Measurements from ENCODE around the gene VPS26B. TPM values are rescaled to one million over a fixed set of nuclear protein-coding genes. Genes with fewer than 3 reads are reported as not detected.

Gene VPS26B
- total RNA-seq, 1 experiment from 2014 or later = 33.1 TPM

GRCh38 chr11:134264966-134265764, 40.7 kb downstream of the VPS26B start:
- Mint-ChIP-seq H3K36me3 (ENCODE audit: insufficient read depth, unreplicated experiment) (no peaks in the 10 kb centered on the region), H3K27me3 (ENCODE audit: unreplicated experiment) (peaks cover 5% of the 10 kb centered on the region), H3K4me3 (ENCODE audit: low read depth, unreplicated experiment) (no peak overlapping the region), H3K9me3 (ENCODE audit: low read depth, unreplicated experiment) (no peaks in the 10 kb centered on the region), H3K4me1 (ENCODE audit: low read depth, unreplicated experiment) (peaks cover 29% of the 10 kb centered on the region), H3K27ac (ENCODE audit: unreplicated experiment) (no peak overlapping the region)
- no peak for TF ChIP-seq CTCF (IDR thresholded peaks at IDR 0.05; ENCODE audit: unreplicated experiment)
- no TSS peak for BruUV-seq (replicated peaks)
- no peak for DNase-seq
- intact Hi-C loops (cut with micrococcal nuclease; ENCODE audit: unreplicated experiment) = loop anchor here (10.0 kb wide), 1 partner anchor 310 kb away; no protein-coding TSS in a partner anchor
- CTCF ChIA-PET = no interaction called here

DNA sequence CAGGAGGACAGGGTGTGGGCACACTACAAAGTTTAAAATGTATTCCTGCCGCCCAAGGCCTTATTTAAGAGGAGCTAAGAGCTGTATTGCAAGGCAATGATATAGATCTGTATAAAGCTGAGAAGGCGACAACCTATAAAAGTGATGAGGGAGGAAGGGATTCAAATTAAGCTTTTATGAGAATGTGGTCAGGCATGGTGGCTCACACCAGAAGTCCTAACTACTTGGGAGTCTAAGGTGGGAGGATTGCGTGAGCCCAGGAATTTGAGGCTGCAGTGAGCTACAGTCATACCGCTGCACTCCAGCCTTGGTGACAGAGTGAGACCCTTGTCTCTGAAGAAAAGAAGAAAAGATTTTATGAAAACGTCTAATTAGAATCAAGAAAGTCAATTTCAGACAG, 42.0 kb downstream of the VPS26B start:
- Mint-ChIP-seq H3K27me3 (ENCODE audit: unreplicated experiment) (peaks cover 18% of the 10 kb centered on the region), H3K4me1 (ENCODE audit: low read depth, unreplicated experiment) (peaks cover 35% of the 10 kb centered on the region), H3K9me3 (ENCODE audit: low read depth, unreplicated experiment) (no peaks in the 10 kb centered on the region), H3K36me3 (ENCODE audit: insufficient read depth, unreplicated experiment) (no peaks in the 10 kb centered on the region), H3K27ac (ENCODE audit: unreplicated experiment) (no peak overlapping the region), H3K4me3 (ENCODE audit: low read depth, unreplicated experiment) (no peak overlapping the region)
- no peak for DNase-seq
- CTCF ChIA-PET = no interaction called here
- no TSS peak for BruUV-seq (replicated peaks)
- TF ChIP-seq CTCF (IDR thresholded peaks at IDR 0.05; ENCODE audit: unreplicated experiment) = no peak
- intact Hi-C loops (cut with micrococcal nuclease; ENCODE audit: unreplicated experiment) = loop anchor here (10.0 kb wide), 1 partner anchor 308 kb away; no protein-coding TSS in a partner anchor

GRCh38 chr11:134266841-134267251, 42.4 kb downstream of the VPS26B start:
- no peaks in the 10 kb centered on the region for H3K36me3 Mint-ChIP-seq (ENCODE audit: insufficient read depth, unreplicated experiment)
- intact Hi-C loops (cut with micrococcal nuclease; ENCODE audit: unreplicated experiment) = loop anchor here (10.0 kb wide), 1 partner anchor 308 kb away; no protein-coding TSS in a partner anchor
- no peak for DNase-seq
- no peak overlapping the region for H3K27ac Mint-ChIP-seq (ENCODE audit: unreplicated experiment)
- CTCF ChIA-PET = no interaction called here
- BruUV-seq (replicated peaks) = no TSS peak
- no peak overlapping the region for H3K4me3 Mint-ChIP-seq (ENCODE audit: low read depth, unreplicated experiment)
- peaks cover 35% of the 10 kb centered on the region for H3K4me1 Mint-ChIP-seq (ENCODE audit: low read depth, unreplicated experiment)
- H3K9me3 Mint-ChIP-seq (ENCODE audit: low read depth, unreplicated experiment) = no peaks in the 10 kb centered on the region
- H3K27me3 Mint-ChIP-seq (ENCODE audit: unreplicated experiment) = peaks cover 22% of the 10 kb centered on the region
- TF ChIP-seq CTCF (IDR thresholded peaks at IDR 0.05; ENCODE audit: unreplicated experiment) = no peak

GRCh38 chr11:134267461-134267860, 43.0 kb downstream of the VPS26B start:
- Mint-ChIP-seq H3K36me3 (ENCODE audit: insufficient read depth, unreplicated experiment) (no peaks in the 10 kb centered on the region), H3K27me3 (ENCODE audit: unreplicated experiment) (peaks cover 28% of the 10 kb centered on the region), H3K9me3 (ENCODE audit: low read depth, unreplicated experiment) (no peaks in the 10 kb centered on the region), H3K4me3 (ENCODE audit: low read depth, unreplicated experiment) (no peak overlapping the region), H3K27ac (ENCODE audit: unreplicated experiment) (no peak overlapping the region), H3K4me1 (ENCODE audit: low read depth, unreplicated experiment) (peaks cover 35% of the 10 kb centered on the region)
- TF ChIP-seq CTCF (IDR thresholded peaks at IDR 0.05; ENCODE audit: unreplicated experiment) = no peak
- CTCF ChIA-PET = no interaction called here
- intact Hi-C loops (cut with micrococcal nuclease; ENCODE audit: unreplicated experiment) = loop anchor here (10.0 kb wide), 1 partner anchor 307 kb away; no protein-coding TSS in a partner anchor
- DNase-seq = no peak
- BruUV-seq (replicated peaks) = no TSS peak

Measured in Calu3 (cell line).